HUES64 (cell line): ENCODE measurements around the gene GLTPD2.

ENCODE experiments used
- H3K27ac ChIP-seq: 2 replicates; pipeline ENCODE4 v1.7.0; 2013; ENCODE audit warnings: low read depth, low read length, inconsistent platforms
- H3K27me3 ChIP-seq: 2 replicates; pipeline ENCODE4 v1.6.1; 2013; ENCODE audit warnings: mild to moderate bottlenecking, low read length; ENCODE audit not compliant: insufficient read depth
- H3K36me3 ChIP-seq: 2 replicates; pipeline ENCODE4 v1.6.1; 2013; ENCODE audit warnings: mild to moderate bottlenecking, low read length; ENCODE audit not compliant: insufficient read depth
- H3K4me1 ChIP-seq: 2 replicates; pipeline ENCODE4 v1.6.1; 2013; ENCODE audit warnings: mild to moderate bottlenecking, low read length, moderate library complexity; ENCODE audit not compliant: insufficient read depth
- H3K4me3 ChIP-seq: 2 replicates; pipeline ENCODE4 v1.5.1; 2013; ENCODE audit warnings: mild to moderate bottlenecking, low read length, moderate library complexity
- H3K9ac ChIP-seq: 2 replicates; pipeline ENCODE4 v1.6.1; 2013; ENCODE audit warnings: mild to moderate bottlenecking, low read depth, low read length
- H3K9me3 ChIP-seq: 2 replicates; pipeline ENCODE4 v1.6.1; 2013; ENCODE audit warnings: low read depth, low read length; ENCODE audit not compliant: insufficient read depth
- WGBS: fragments of 150-250, 120-280 bp; methylation state at CpG from one replicate; pipeline ENCODE4 v1.1.7; 2013; ENCODE audit warnings: missing lambda C conversion rate; 5-methylcytosine and 5-hydroxymethylcytosine counted together

Gene GLTPD2

DNA sequence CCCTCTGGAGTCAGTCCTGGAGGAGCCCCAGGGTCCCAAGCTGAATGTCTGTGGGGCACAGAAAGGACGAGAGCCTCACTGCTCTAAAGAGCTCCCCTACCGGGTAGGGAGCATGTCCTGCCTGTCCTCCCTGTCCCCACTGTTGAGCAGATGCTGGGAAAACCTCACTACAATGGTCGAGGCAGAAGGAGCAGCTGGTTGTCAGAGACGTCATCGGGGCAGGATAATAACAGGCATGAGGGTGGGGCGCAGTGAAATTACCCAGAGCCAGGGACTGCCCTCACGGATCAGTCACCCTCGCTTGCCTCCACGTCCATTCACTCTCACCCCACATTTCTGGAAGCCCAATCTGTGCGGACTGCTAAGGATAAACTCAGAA lies 16.5 kb upstream of the GLTPD2 start:
- no peaks in the 10 kb centered on the region for H3K27me3 ChIP-seq
- H3K9ac ChIP-seq: no peak overlapping the region
- no peaks in the 10 kb centered on the region for H3K9me3 ChIP-seq
- no peak overlapping the region for H3K4me3 ChIP-seq
- WGBS: 80% methylated on average over 10 of the region's 10 CpGs
- no peak overlapping the region for H3K27ac ChIP-seq
- H3K36me3 ChIP-seq: no peaks in the 10 kb centered on the region
- H3K4me1 ChIP-seq: no peaks in the 10 kb centered on the region

DNA sequence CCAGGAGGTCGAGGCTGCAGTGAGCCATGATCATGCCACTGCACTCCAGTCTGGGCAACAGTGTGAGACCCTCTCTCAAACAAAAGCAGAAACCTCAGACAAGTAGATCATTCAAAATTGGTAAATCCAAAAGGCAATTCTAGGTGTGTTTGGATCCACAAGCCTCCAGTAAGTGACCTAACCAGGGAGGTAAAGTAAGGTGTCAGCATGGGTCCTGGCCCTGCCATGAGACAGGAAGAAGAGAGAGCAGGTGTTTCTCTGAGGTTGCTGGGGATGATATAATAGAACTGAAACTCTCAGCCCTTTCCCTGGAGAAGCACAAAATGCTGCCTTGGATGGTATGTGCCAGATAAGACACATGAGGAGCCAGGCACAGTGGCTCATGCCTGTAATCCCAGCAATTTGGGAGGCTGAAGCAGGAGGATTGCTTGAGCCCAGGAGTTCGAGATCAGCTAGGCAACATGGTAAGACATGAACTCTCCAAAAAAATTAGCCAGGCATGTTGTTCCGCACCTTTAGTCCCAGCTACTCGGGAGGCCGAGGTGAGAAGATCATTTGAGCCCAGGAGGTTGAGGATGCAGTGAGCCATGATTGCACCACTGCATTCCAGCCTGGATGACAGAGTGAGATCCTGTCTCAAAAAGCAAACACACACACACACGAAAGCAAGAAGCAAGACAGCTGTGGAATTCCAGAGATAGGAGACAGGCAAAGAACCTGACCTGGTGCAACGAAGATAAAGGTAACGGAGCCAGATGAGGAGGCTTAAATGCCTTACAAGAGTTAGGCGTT lies 10.6 kb upstream of the GLTPD2 start:
- H3K9ac ChIP-seq: no peak overlapping the region
- H3K27me3 ChIP-seq: peaks cover 11% of the 10 kb centered on the region
- no peaks in the 10 kb centered on the region for H3K36me3 ChIP-seq
- no peak overlapping the region for H3K27ac ChIP-seq
- H3K4me3 ChIP-seq: no peak overlapping the region
- H3K9me3 ChIP-seq: no peaks in the 10 kb centered on the region
- WGBS: 89% methylated on average over 9 of the region's 9 CpGs
- H3K4me1 ChIP-seq: no peaks in the 10 kb centered on the region

DNA sequence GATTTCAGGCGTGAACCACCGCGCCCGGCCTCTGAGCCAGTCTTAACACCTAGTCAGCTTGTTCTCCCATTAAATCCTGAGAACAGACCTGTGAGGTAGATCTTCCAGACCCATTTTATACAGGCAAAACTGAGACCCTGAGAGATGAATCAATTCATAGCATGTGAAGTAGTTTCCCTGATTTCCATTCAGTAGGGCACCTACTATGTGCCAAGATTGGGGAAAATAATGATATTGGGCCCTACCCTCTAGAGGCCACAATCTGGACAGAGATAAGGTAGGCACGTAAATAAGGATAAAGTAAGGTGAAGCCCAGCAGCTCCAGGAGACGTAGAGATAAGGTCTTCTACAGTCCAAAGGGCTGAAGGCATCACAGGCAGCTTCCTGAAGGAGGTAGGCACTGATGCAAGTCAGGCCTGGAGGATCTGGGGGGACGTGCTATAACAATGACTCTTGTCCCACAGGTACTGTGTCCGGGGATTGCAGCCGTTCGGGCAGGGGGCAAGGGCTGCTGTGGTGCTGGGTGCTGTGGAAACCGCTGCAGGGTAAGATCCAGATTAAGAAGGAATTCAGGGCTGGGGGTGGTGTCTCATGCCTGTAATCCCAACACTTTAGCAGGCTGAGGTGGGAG lies 8.3 kb upstream of the GLTPD2 start:
- no peak overlapping the region for H3K27ac ChIP-seq
- H3K36me3 ChIP-seq: no peaks in the 10 kb centered on the region
- 86% methylated on average over 11 of the region's 11 CpGs for WGBS

DNA sequence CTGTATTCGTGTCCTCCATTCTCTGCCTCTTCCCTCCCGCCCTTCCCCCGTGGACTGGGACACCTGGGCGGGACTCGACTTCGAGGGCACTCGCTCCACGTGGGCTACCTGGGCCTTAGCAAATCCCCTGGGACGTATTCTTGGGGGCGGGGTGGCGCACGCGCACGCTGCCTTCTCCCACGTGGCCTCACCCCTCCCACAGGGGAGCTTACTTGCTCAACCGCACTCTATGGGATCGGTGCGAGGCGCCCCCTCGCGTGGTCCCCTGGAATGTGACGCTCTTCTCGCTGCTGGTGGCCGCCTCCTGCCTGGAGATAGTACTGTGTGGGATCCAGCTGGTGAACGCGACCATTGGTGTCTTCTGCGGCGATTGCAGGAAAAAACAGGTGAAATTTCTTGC lies 6.1 kb upstream of the GLTPD2 start:
- Histone ChIP-seq H3K9me3 (no peaks in the 10 kb centered on the region), H3K4me1 (peaks cover 9% of the 10 kb centered on the region; the same call in 1 of the 2 replicates), H3K27ac (no peak overlapping the region), H3K9ac (no peak overlapping the region), H3K4me3 (no peak overlapping the region), H3K27me3 (peaks cover 53% of the 10 kb centered on the region), H3K36me3 (no peaks in the 10 kb centered on the region)
- WGBS: 66% methylated on average over 28 of the region's 28 CpGs

More for the DNA sequence above, 8.3 kb upstream of the GLTPD2 start:
- no peak overlapping the region for H3K9ac ChIP-seq
- H3K27me3 ChIP-seq: peaks cover 32% of the 10 kb centered on the region
- H3K4me1 ChIP-seq: no peaks in the 10 kb centered on the region
- H3K9me3 ChIP-seq: no peaks in the 10 kb centered on the region
- H3K4me3 ChIP-seq: no peak overlapping the region

DNA sequence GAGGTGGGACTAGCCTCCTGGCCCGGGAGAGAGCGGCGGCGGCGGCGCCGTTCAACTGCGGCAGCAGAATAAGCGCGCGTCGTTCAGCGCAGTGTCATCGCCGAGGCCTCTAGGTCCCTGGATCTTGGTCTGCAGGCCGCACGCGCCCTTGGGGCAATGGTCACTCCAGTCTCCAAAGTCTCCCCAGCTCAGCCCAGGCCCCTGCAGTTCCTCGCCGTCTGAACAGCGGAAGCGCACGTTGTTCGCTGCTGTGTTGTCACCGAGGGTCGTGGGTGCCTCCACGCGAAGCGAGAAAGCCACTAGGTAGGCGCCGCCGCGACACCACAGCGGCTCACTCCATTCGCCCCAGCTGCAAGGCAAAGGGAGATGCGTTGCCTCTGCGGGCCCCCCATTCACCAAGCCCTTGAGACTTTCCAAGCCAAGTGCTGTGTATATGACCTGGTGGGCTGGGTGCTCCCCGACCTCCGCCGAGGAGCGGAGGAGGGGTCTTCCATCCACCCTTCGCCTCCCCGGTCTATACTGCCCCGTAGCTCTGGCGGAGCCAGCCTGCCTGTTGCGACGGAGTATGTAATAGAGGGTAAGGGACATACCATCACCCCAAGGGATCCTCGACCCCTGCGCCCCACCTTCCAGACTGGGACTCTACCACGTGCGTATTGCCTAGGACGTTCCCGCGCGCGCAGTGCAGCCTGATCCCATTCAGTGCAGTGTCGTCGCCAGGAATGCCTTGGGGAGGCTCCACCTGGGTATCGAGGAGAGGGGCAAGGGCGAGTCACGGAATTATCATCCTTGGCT lies 3.3 kb upstream of the GLTPD2 start:
- H3K36me3 ChIP-seq: no peaks in the 10 kb centered on the region
- no peak overlapping the region for H3K4me3 ChIP-seq
- H3K27me3 ChIP-seq: peaks cover 79% of the 10 kb centered on the region
- H3K4me1 ChIP-seq: peaks cover 14% of the 10 kb centered on the region
- H3K27ac ChIP-seq: no peak overlapping the region
- no peak overlapping the region; the same call in 1 of the 2 replicates for H3K9ac ChIP-seq
- 73% methylated on average over 61 of the region's 61 CpGs for WGBS
- H3K9me3 ChIP-seq: no peaks in the 10 kb centered on the region

DNA sequence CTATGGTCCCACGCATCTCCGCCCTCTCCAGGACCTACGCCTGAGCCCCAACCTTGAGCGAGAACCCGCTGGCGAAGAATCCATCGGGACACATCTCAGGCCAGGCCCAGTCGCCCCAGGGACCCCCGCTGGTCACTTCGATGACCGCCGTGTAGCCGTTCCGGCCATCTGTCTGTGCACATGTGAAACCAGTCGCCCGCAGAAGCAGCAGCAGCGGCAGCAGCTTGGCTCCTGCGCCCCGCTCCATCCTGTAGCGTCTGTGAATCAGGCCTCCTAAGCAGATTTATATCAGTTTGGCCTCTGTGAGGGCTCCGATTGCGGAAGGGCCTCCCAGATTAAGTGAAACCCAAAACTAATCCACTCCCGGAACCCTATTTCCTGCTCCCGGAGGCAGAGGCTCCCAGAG lies 2.7 kb upstream of the GLTPD2 start, which contains the start of gene VMO1:
VMO1 (minus strand) TSS at position 259 of the 406 bp plus-strand sequence; CDS start at position 247, 12 bp downstream.
- Histone ChIP-seq H3K4me3 (no peak within 1 kb of the TSS), H3K36me3 (no peaks in the 10 kb centered on the region), H3K27me3 (peaks cover 85% of the 10 kb centered on the region), H3K27ac (no peak within 1 kb of the TSS; the same call in 1 of the 2 replicates), H3K9me3 (no peaks in the 10 kb centered on the region), H3K9ac (no peak within 1 kb of the TSS; the same call in 1 of the 2 replicates), H3K4me1 (peaks cover 14% of the 10 kb centered on the region)
- 60% methylated on average over 22 of the region's 24 CpGs for WGBS

DNA sequence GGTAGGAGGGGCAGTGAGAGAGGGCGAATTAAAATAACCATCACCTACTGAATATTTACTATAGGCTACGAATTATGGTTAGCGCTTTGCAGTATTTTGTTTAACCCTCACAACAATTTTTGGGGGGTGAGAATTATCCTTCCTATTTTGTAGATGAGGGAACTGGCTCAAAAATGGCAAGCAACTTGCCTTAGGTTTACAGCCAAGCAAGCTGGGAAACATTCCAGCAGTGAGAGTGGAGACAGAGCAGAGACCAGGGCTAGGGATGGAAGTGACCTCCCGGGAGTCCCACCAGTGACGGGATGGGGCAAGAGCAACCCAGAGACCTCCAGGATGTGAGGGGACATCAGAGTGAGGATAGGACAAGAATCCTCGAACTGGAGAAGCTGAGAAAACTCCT lies 2.2 kb upstream of the GLTPD2 start:
- Histone ChIP-seq H3K9ac (no peak overlapping the region), H3K27me3 (peaks cover 89% of the 10 kb centered on the region), H3K27ac (no peak overlapping the region), H3K4me3 (no peak overlapping the region), H3K36me3 (no peaks in the 10 kb centered on the region), H3K9me3 (no peaks in the 10 kb centered on the region), H3K4me1 (peaks cover 14% of the 10 kb centered on the region)
- WGBS: 54% methylated on average over 3 of the region's 6 CpGs

DNA sequence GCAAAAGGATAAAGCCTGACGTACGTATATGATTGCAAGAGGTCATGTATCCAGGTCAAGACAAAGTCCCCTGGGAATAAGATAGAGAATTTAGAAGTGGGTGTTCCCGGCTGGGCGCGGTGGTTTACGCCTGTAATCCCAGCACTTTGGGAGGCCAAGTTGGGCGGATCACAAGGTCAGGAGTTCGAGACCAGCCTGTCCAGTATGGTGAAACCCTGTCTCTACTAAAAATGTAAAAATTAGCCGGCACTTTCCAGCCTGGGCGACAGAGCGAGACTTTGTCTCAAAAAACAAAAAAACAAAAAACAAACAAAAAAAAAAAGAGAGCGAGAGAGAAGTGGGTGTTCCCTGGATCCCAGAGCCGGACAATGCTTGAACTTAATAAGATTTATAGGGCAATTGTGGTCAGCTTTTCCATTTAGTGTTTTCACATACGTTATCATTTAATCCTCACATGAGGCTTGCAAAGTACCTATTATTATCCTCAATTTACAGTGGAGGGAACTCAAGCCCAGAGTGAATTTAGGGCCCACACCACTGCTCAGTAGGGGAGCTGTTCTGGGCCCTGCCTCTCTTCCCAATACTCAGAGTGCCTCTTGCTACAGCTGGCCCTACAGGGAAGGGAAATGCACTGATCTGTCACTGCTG lies 481 bp upstream of the GLTPD2 start:
- peaks cover 14% of the 10 kb centered on the region for H3K4me1 ChIP-seq
- peak overlapping the region; percentile 65 for H3K4me3 ChIP-seq
- no peaks in the 10 kb centered on the region for H3K9me3 ChIP-seq
- no peaks in the 10 kb centered on the region for H3K36me3 ChIP-seq
- H3K27me3 ChIP-seq: peaks cover 92% of the 10 kb centered on the region
- H3K9ac ChIP-seq: no peak overlapping the region
- H3K27ac ChIP-seq: no peak overlapping the region
- 90% methylated on average over 13 of the region's 14 CpGs for WGBS

DNA sequence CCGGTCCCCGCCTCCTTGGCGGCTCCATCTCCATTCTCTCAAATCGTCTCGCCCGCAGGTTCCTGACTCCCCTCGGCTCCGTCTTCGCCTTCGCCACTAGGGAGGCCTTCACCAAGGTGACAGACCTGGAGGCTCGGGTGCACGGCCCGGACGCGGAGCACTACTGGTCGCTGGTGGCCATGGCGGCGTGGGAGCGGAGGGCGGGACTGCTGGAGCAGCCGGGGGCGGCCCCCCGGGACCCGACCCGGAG lies 862 bp downstream of the GLTPD2 start:
- no peak overlapping the region; the same call in 1 of the 2 replicates for H3K27ac ChIP-seq

DNA sequence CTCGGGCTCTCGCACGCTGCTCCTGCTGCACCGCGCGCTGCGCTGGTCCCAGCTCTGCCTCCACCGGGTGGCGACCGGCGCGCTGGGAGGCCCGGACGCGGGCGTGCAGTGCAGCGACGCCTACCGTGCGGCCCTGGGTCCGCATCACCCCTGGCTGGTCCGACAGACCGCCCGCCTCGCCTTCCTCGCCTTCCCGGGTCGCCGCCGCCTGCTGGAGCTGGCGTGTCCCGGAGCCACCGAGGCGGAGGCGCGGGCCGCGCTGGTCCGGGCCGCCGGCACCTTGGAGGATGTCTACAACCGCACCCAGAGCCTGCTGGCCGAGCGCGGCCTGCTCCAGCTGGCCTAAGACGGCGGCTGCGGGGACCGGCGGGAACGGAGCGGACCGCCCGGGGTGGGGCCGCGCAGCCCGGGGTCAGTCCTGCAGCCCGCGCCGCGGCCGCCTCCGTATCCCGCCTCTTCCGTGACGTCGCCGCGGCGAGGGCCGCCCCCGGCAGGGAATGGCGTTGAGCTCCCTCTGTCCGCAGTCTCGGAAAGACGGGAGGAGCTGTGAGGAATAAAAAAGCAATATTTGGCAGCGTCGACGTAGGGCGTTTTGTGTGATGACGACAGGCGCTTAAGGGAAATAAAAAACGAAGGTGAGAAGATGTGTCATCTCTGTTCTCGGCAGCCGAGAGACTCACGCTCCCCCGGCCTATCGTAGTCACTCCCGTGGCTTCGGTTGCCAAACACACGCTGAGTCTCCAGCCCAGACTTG lies 1.4 kb downstream of the GLTPD2 start:
- H3K4me3 ChIP-seq: peak overlapping the region; percentile 65
- peaks cover 14% of the 10 kb centered on the region for H3K4me1 ChIP-seq
- no peaks in the 10 kb centered on the region for H3K9me3 ChIP-seq
- under 1% methylated on average over 91 of the region's 91 CpGs for WGBS
- no peak overlapping the region; the same call in 1 of the 2 replicates for H3K27ac ChIP-seq
- peaks cover 75% of the 10 kb centered on the region for H3K27me3 ChIP-seq
- H3K36me3 ChIP-seq: no peaks in the 10 kb centered on the region
- H3K9ac ChIP-seq: peak overlapping the region; percentile 64

More for the DNA sequence above, 862 bp downstream of the GLTPD2 start:
- peak overlapping the region; percentile 65 for H3K4me3 ChIP-seq
- H3K27me3 ChIP-seq: peaks cover 78% of the 10 kb centered on the region
- under 1% methylated on average over 25 of the region's 25 CpGs for WGBS
- H3K9ac ChIP-seq: peak overlapping the region; percentile 64
- peaks cover 14% of the 10 kb centered on the region for H3K4me1 ChIP-seq
- no peaks in the 10 kb centered on the region for H3K36me3 ChIP-seq
- H3K9me3 ChIP-seq: no peaks in the 10 kb centered on the region
